Sigmoid colon (tissue), 7 donors: ENCODE results near the gene ACSS2. TPM values are rescaled to one million over a fixed set of nuclear protein-coding genes. Genes with fewer than 3 reads are reported as not detected.

Experiments
- DNase-seq: peaks from one replicate; pipeline ENCODE4 v3.0.0-alpha.2; 2019
- H3K27ac ChIP-seq, 4 donors: fragments of 200-600 bp; sonication (generic); one replicate each; pipeline ENCODE4 v1.5.1; 2016 to 2019; ENCODE audit warnings: mild to moderate bottlenecking in 1 of 4
- H3K27me3 ChIP-seq, 3 donors: fragments of 200-600 bp; sonication (generic); one replicate each; pipeline ENCODE4 v1.5.1; 2019; ENCODE audit warnings: mild to moderate bottlenecking in 1 of 3
- H3K36me3 ChIP-seq, 4 donors: fragments of 200-600 bp; sonication (generic); one replicate each; pipeline ENCODE4 v1.5.1; 2016 to 2019
- H3K4me1 ChIP-seq, 4 donors: fragments of 200-600 bp; sonication (generic); one replicate each; pipeline ENCODE4 v1.5.1; 2017 to 2019
- H3K4me3 ChIP-seq, 4 donors: fragments of 200-600 bp; sonication (generic); one replicate each; pipeline ENCODE4 v1.5.1; 2017 to 2019; ENCODE audit warnings: mild to moderate bottlenecking in 2 of 4, moderate library complexity in 1 of 4
- H3K9me3 ChIP-seq, 4 donors: fragments of 200-600 bp in 3 of 4; sonication (generic) in 3 of 4; one replicate each; pipeline versions ENCODE4 v1.5.1 to v1.6.1; 2013 to 2019
- EP300 ChIP-seq, 4 donors: sonication (generic); formaldehyde crosslinking; IDR thresholded peaks; one replicate each; pipeline ENCODE4 v1.6.1; 2017; ENCODE audit warnings: antibody characterized with exemption in 4 of 4
- POLR2A ChIP-seq, 2 donors: fragments of 450-650 bp; IDR thresholded peaks; one replicate each; pipeline ENCODE4 v1.6.1; 2016; ENCODE audit warnings: antibody characterized with exemption in 2 of 2, mild to moderate bottlenecking in 2 of 2, moderate library complexity in 2 of 2
- POLR2AphosphoS5 ChIP-seq, 4 donors: sonication (generic); formaldehyde crosslinking; IDR thresholded peaks; one replicate each; pipeline ENCODE4 v1.6.1; 2017; ENCODE audit warnings: antibody characterized with exemption in 4 of 4
- WGBS, 2 donors: extraction: QIAGEN DNeasy Blood & Tissue Kit; methylation state at CpG; one replicate each; pipeline ENCODE4 v1.1.7; 2013; 5-methylcytosine and 5-hydroxymethylcytosine counted together
- intact Hi-C: fragments of 100-400 bp; cut with DNase I; formaldehyde crosslinking; loops from one replicate; pipeline ENCODE4 v1.15.1; 2023
- polyA plus RNA-seq, 3 donors: library from polyadenylated mRNA; stranded (reverse); fragments of 200-250 nt; gene quantifications; one replicate each; pipeline ENCODE4 v1.2.3, GENCODE V29; 2013
- total RNA-seq, 4 donors: library from RNA; depleted of rRNA; stranded (reverse); fragments of >200 nt; gene quantifications; one replicate each; pipeline ENCODE4 v1.1.0, GENCODE V29; 2016
- TF ChIP-seq, protein P1 (sequence below), 4 experiments: fragments of 450-650 bp in 3 of 4; fragments of 200-600 bp in 1 of 4; IDR thresholded peaks; one replicate each; pipeline ENCODE4 v1.5.1; 2016 to 2019; ENCODE audit warnings: antibody characterized with exemption in 4 of 4, mild to moderate bottlenecking in 3 of 4, moderate library complexity in 2 of 4
- donor health status: healthy with polysubstance abuse.
- donor health status: Bipolar disorder and iron deficiency.
- donor health status: healthy.

The ACSS2 gene
- total and polyA plus RNA-seq, 7 donors: 29.7 to 232 (median 70.1) TPM

- Histone ChIP-seq H3K9me3 (no peaks in the 10 kb centered on the region), H3K36me3 (peaks cover 0 to 42% (median 11%) of the 10 kb centered on the region in 4 donors), H3K4me3 (no peak overlapping the region), H3K27ac (no peak overlapping the region), H3K4me1 (peaks cover 0 to under 1% (median 0%) of the 10 kb centered on the region in 4 donors), H3K27me3 (no peaks in the 10 kb centered on the region)
- intact Hi-C loops: no loop called here
- TF ChIP-seq POLR2A (IDR thresholded peaks at IDR 0.05) (no peak), EP300 (IDR thresholded peaks at IDR 0.05) (no peak), POLR2AphosphoS5 (IDR thresholded peaks at IDR 0.05) (no peak)
- TF ChIP-seq, protein P1, sequence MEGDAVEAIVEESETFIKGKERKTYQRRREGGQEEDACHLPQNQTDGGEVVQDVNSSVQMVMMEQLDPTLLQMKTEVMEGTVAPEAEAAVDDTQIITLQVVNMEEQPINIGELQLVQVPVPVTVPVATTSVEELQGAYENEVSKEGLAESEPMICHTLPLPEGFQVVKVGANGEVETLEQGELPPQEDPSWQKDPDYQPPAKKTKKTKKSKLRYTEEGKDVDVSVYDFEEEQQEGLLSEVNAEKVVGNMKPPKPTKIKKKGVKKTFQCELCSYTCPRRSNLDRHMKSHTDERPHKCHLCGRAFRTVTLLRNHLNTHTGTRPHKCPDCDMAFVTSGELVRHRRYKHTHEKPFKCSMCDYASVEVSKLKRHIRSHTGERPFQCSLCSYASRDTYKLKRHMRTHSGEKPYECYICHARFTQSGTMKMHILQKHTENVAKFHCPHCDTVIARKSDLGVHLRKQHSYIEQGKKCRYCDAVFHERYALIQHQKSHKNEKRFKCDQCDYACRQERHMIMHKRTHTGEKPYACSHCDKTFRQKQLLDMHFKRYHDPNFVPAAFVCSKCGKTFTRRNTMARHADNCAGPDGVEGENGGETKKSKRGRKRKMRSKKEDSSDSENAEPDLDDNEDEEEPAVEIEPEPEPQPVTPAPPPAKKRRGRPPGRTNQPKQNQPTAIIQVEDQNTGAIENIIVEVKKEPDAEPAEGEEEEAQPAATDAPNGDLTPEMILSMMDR (IDR thresholded peaks at IDR 0.05): no peak
- no peak for DNase-seq
- 24 to 82% methylated on average over 6 of the region's 6 CpGs for WGBS, 2 donors
These were observed 72.7 kb downstream of the ACSS2 start for GRCh38 chr20:34949120-34949519.

- H3K4me1 ChIP-seq: peaks cover 0 to 13% (median 10%) of the 10 kb centered on the region in 4 donors
- H3K27me3 ChIP-seq: no peaks in the 10 kb centered on the region
- no peak overlapping the region for H3K27ac ChIP-seq
- DNase-seq: no peak
- H3K36me3 ChIP-seq: peaks cover 0 to 25% (median 2%) of the 10 kb centered on the region in 4 donors
- TF ChIP-seq POLR2AphosphoS5 (IDR thresholded peaks at IDR 0.05): no peak
- TF ChIP-seq, protein P1 (IDR thresholded peaks at IDR 0.05): no peak
- no peak for TF ChIP-seq POLR2A (IDR thresholded peaks at IDR 0.05)
- TF ChIP-seq EP300 (IDR thresholded peaks at IDR 0.05): no peak
- intact Hi-C loops: no loop called here
- WGBS, 2 donors: 70 to 84% methylated on average over 2 of the region's 2 CpGs
- H3K9me3 ChIP-seq: no peaks in the 10 kb centered on the region
- no peak overlapping the region for H3K4me3 ChIP-seq
These were observed 74.8 kb downstream of the ACSS2 start for GRCh38 chr20:34951252-34951651.

DNA sequence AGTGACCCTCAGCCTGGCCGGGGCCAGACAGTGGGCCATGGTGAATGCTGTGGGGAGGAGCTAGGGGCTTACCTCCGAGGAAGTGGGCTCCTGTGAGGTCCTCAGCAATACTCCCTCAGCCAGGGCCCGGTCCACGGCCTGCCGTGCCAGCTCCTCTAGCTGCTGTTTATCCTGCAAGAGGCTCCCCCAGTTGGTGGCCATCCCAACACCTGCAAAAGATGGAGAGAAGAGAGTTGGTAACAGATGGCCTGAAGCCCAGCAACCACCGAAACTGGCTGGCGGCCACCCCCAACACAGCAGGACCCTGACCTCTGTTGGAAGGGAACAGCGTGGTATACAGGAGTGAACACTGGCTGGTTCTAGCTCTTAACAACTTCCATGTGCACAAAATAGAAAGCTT is 75.2 kb downstream of the ACSS2 start:
- Histone ChIP-seq H3K9me3 (no peaks in the 10 kb centered on the region), H3K36me3 (peaks cover 0 to 22% (median 0%) of the 10 kb centered on the region in 4 donors), H3K4me3 (no peak overlapping the region), H3K27ac (no peak overlapping the region), H3K4me1 (peaks cover 0 to 15% (median 14%) of the 10 kb centered on the region in 4 donors), H3K27me3 (no peaks in the 10 kb centered on the region)
- no peak for DNase-seq
- intact Hi-C loops: no loop called here
- TF ChIP-seq POLR2AphosphoS5 (IDR thresholded peaks at IDR 0.05) (no peak), EP300 (IDR thresholded peaks at IDR 0.05) (no peak), POLR2A (IDR thresholded peaks at IDR 0.05) (no peak)
- TF ChIP-seq, protein P1 (IDR thresholded peaks at IDR 0.05): no peak
- 91 to 92% methylated on average over 8 of the region's 8 CpGs for whole genome bisulfite sequencing, 2 donors

DNA sequence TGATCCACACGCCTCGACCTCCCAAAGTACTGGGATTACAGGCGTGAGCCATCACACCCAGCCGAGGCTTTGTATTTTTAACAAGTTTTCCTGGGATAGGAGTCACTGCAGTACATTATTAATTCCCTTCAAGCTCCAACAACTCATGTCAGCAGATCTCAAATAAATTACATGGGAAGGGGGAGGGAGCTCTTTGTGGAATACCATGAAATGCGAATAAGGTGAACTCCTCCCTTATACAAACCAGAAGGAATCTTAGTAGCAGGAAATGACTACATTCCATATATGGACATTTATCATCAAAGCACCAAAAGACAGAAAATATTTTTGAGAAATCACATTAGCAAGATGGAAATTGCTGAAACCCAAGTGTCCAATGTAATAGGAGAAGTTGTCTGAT is 76.3 kb downstream of the ACSS2 start:
- no peaks in the 10 kb centered on the region for H3K9me3 ChIP-seq
- 83 to 94% methylated on average over 5 of the region's 5 CpGs for WGBS, 2 donors
- peaks cover 0 to 15% (median 14%) of the 10 kb centered on the region in 4 donors for H3K4me1 ChIP-seq

More for the DNA sequence above, 76.3 kb downstream of the ACSS2 start:
- no peak for TF ChIP-seq EP300 (IDR thresholded peaks at IDR 0.05)
- TF ChIP-seq POLR2AphosphoS5 (IDR thresholded peaks at IDR 0.05): no peak
- TF ChIP-seq, protein P1 (IDR thresholded peaks at IDR 0.05): no peak
- TF ChIP-seq POLR2A (IDR thresholded peaks at IDR 0.05): no peak
- Histone ChIP-seq H3K27ac (no peak overlapping the region), H3K4me3 (no peak overlapping the region), H3K36me3 (peaks cover 0 to 22% (median 0%) of the 10 kb centered on the region in 4 donors), H3K27me3 (no peaks in the 10 kb centered on the region)
- DNase-seq: no peak
- intact Hi-C loops: no loop called here
